ENCODE results near the gene POC1A. TPM values are rescaled to one million over a fixed set of nuclear protein-coding genes. Genes with fewer than 3 reads are reported as not detected.

The POC1A gene
- total and polyA plus RNA-seq, 2 experiments from 2014 or later = 19.1 to 26.7 TPM

DNA sequence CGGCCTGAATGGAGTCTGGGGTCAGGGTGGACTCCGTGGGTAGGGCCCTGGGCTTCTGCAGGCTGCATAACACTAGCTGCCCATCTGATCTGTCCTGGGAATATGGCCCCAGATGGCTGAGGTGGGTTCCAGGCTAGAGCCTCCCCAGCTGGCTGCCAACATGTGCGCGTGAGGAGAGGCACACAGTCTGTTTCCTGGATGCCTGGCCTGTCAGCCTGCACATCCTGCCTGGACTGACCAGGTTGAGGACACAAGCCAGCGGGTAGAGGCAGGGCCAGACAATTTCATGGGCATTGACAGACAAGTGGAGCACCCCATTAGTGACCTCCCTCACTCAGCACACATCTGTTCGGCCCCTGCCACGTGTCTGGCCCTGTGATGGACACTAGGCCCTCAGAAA lies 128.8 kb downstream of the POC1A start:
- Histone ChIP-seq H3F3A (replicated peaks; ENCODE audit: low read depth) (no peaks in the 10 kb centered on the region), H3K4me2 (no peak overlapping the region), H3K9me2 (ENCODE audit: insufficient read depth) (no peaks in the 10 kb centered on the region), H2AFZ (no peak overlapping the region), H3K4me3 (no peak overlapping the region), H3K27ac (ENCODE audit: low read depth) (no peak overlapping the region), H4K20me1 (replicated peaks; ENCODE audit: insufficient read depth) (no peaks in the 10 kb centered on the region), H3K27me3 (ENCODE audit: insufficient read depth) (no peaks in the 10 kb centered on the region), H3K79me2 (replicated peaks; ENCODE audit: insufficient read depth) (no peaks in the 10 kb centered on the region), H3K4me1 (ENCODE audit: insufficient read depth) (peaks cover 3% of the 10 kb centered on the region; the same call in 1 of the 2 replicates), H3K36me3 (ENCODE audit: insufficient read depth) (no peaks in the 10 kb centered on the region)
- H3K27me3 Mint-ChIP-seq (ENCODE audit: insufficient read depth, low read depth, poor library complexity) = peaks cover 12% of the 10 kb centered on the region
- H3K27ac Mint-ChIP-seq = no peak overlapping the region
- no peak overlapping the region for H3K4me3 Mint-ChIP-seq
- DNase-seq (ENCODE audit: low spot score) (no peak), ATAC-seq (no peak)
- H3K36me3 Mint-ChIP-seq (ENCODE audit: low read depth) = no peaks in the 10 kb centered on the region
- H3K4me1 Mint-ChIP-seq = peaks cover 11% of the 10 kb centered on the region
- no peak for TF ChIP-seq POLR2AphosphoS5 (IDR thresholded peaks at IDR 0.05; ENCODE audit: low read depth)
- no peak for TF ChIP-seq EZH2 (IDR thresholded peaks at IDR 0.05; ENCODE audit: low read depth, unreplicated experiment)
- TF ChIP-seq JUNB (IDR thresholded peaks at IDR 0.05; ENCODE audit: unreplicated experiment) = no peak
- no peak for TF ChIP-seq ZNF114 (CRISPR knock-in tag; IDR thresholded peaks at IDR 0.05)
- TF ChIP-seq, protein P1, sequence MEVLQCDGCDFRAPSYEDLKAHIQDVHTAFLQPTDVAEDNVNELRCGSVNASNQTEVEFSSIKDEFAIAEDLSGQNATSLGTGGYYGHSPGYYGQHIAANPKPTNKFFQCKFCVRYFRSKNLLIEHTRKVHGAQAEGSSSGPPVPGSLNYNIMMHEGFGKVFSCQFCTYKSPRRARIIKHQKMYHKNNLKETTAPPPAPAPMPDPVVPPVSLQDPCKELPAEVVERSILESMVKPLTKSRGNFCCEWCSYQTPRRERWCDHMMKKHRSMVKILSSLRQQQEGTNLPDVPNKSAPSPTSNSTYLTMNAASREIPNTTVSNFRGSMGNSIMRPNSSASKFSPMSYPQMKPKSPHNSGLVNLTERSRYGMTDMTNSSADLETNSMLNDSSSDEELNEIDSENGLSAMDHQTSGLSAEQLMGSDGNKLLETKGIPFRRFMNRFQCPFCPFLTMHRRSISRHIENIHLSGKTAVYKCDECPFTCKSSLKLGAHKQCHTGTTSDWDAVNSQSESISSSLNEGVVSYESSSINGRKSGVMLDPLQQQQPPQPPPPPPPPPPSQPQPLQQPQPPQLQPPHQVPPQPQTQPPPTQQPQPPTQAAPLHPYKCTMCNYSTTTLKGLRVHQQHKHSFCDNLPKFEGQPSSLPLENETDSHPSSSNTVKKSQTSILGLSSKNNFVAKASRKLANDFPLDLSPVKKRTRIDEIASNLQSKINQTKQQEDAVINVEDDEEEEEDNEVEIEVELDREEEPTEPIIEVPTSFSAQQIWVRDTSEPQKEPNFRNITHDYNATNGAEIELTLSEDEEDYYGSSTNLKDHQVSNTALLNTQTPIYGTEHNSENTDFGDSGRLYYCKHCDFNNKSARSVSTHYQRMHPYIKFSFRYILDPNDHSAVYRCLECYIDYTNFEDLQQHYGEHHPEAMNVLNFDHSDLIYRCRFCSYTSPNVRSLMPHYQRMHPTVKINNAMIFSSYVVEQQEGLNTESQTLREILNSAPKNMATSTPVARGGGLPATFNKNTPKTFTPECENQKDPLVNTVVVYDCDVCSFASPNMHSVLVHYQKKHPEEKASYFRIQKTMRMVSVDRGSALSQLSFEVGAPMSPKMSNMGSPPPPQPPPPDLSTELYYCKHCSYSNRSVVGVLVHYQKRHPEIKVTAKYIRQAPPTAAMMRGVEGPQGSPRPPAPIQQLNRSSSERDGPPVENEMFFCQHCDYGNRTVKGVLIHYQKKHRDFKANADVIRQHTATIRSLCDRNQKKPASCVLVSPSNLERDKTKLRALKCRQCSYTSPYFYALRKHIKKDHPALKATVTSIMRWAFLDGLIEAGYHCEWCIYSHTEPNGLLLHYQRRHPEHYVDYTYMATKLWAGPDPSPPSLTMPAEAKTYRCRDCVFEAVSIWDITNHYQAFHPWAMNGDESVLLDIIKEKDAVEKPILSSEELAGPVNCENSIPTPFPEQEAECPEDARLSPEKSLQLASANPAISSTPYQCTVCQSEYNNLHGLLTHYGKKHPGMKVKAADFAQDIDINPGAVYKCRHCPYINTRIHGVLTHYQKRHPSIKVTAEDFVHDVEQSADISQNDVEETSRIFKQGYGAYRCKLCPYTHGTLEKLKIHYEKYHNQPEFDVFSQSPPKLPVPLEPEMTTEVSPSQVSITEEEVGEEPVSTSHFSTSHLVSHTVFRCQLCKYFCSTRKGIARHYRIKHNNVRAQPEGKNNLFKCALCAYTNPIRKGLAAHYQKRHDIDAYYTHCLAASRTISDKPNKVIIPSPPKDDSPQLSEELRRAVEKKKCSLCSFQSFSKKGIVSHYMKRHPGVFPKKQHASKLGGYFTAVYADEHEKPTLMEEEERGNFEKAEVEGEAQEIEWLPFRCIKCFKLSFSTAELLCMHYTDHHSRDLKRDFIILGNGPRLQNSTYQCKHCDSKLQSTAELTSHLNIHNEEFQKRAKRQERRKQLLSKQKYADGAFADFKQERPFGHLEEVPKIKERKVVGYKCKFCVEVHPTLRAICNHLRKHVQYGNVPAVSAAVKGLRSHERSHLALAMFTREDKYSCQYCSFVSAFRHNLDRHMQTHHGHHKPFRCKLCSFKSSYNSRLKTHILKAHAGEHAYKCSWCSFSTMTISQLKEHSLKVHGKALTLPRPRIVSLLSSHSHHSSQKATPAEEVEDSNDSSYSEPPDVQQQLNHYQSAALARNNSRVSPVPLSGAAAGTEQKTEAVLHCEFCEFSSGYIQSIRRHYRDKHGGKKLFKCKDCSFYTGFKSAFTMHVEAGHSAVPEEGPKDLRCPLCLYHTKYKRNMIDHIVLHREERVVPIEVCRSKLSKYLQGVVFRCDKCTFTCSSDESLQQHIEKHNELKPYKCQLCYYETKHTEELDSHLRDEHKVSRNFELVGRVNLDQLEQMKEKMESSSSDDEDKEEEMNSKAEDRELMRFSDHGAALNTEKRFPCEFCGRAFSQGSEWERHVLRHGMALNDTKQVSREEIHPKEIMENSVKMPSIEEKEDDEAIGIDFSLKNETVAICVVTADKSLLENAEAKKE (CRISPR knock-in tag; IDR thresholded peaks at IDR 0.05) = no peak
- TF ChIP-seq STAT1 (IDR thresholded peaks at IDR 0.05; ENCODE audit: unreplicated experiment) = no peak
- TF ChIP-seq EZH2phosphoT487 (IDR thresholded peaks at IDR 0.05; ENCODE audit: unreplicated experiment) = no peak
- no peak for TF ChIP-seq CREB1 (CRISPR knock-in tag; IDR thresholded peaks at IDR 0.05; ENCODE audit: low read depth)
- no peak for TF ChIP-seq NANOG (IDR thresholded peaks at IDR 0.05; ENCODE audit: borderline replicate concordance)
- TF ChIP-seq, protein P2, sequence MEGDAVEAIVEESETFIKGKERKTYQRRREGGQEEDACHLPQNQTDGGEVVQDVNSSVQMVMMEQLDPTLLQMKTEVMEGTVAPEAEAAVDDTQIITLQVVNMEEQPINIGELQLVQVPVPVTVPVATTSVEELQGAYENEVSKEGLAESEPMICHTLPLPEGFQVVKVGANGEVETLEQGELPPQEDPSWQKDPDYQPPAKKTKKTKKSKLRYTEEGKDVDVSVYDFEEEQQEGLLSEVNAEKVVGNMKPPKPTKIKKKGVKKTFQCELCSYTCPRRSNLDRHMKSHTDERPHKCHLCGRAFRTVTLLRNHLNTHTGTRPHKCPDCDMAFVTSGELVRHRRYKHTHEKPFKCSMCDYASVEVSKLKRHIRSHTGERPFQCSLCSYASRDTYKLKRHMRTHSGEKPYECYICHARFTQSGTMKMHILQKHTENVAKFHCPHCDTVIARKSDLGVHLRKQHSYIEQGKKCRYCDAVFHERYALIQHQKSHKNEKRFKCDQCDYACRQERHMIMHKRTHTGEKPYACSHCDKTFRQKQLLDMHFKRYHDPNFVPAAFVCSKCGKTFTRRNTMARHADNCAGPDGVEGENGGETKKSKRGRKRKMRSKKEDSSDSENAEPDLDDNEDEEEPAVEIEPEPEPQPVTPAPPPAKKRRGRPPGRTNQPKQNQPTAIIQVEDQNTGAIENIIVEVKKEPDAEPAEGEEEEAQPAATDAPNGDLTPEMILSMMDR (conservative IDR thresholded peaks at IDR 0.05; ENCODE audit: low read depth in 2 of 2) = no peak
- TF ChIP-seq, protein P3, sequence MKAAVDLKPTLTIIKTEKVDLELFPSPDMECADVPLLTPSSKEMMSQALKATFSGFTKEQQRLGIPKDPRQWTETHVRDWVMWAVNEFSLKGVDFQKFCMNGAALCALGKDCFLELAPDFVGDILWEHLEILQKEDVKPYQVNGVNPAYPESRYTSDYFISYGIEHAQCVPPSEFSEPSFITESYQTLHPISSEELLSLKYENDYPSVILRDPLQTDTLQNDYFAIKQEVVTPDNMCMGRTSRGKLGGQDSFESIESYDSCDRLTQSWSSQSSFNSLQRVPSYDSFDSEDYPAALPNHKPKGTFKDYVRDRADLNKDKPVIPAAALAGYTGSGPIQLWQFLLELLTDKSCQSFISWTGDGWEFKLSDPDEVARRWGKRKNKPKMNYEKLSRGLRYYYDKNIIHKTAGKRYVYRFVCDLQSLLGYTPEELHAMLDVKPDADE (IDR thresholded peaks at IDR 0.05) = no peak
- TF ChIP-seq, protein P4, sequence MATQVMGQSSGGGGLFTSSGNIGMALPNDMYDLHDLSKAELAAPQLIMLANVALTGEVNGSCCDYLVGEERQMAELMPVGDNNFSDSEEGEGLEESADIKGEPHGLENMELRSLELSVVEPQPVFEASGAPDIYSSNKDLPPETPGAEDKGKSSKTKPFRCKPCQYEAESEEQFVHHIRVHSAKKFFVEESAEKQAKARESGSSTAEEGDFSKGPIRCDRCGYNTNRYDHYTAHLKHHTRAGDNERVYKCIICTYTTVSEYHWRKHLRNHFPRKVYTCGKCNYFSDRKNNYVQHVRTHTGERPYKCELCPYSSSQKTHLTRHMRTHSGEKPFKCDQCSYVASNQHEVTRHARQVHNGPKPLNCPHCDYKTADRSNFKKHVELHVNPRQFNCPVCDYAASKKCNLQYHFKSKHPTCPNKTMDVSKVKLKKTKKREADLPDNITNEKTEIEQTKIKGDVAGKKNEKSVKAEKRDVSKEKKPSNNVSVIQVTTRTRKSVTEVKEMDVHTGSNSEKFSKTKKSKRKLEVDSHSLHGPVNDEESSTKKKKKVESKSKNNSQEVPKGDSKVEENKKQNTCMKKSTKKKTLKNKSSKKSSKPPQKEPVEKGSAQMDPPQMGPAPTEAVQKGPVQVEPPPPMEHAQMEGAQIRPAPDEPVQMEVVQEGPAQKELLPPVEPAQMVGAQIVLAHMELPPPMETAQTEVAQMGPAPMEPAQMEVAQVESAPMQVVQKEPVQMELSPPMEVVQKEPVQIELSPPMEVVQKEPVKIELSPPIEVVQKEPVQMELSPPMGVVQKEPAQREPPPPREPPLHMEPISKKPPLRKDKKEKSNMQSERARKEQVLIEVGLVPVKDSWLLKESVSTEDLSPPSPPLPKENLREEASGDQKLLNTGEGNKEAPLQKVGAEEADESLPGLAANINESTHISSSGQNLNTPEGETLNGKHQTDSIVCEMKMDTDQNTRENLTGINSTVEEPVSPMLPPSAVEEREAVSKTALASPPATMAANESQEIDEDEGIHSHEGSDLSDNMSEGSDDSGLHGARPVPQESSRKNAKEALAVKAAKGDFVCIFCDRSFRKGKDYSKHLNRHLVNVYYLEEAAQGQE (IDR thresholded peaks at IDR 0.05; ENCODE audit: unreplicated experiment) = no peak
- TF ChIP-seq ZNF331 (CRISPR knock-in tag; IDR thresholded peaks at IDR 0.05; ENCODE audit: low read depth) = no peak
- no peaks in the 10 kb centered on the region for H3K9me3 Mint-ChIP-seq

Measured in GM23338 (cell line).